Measurements from ENCODE around the gene GNPTG.

DNA sequence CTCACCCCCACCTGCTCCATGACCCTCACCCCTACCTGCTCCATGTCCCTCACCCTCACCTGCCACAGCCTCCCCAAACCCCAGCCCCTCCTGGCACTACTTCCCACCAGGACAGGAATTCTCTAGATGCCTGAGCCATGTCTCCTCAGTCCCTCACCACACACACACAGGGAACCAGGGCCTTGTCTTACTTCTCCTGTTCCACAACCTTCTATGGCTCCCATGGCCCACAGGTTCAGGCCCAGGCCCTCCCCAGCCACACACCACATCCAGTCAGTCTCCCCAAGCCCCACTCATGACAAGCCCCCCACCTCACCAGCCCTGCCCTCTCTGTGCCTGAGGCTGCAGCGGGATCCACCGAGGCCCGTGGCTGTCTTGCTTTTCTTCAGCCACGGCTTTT lies 45.4 kb upstream of the GNPTG start:
- no peak for TF ChIP-seq POLR2AphosphoS5 (IDR thresholded peaks at IDR 0.05)
- TF ChIP-seq, protein P1, sequence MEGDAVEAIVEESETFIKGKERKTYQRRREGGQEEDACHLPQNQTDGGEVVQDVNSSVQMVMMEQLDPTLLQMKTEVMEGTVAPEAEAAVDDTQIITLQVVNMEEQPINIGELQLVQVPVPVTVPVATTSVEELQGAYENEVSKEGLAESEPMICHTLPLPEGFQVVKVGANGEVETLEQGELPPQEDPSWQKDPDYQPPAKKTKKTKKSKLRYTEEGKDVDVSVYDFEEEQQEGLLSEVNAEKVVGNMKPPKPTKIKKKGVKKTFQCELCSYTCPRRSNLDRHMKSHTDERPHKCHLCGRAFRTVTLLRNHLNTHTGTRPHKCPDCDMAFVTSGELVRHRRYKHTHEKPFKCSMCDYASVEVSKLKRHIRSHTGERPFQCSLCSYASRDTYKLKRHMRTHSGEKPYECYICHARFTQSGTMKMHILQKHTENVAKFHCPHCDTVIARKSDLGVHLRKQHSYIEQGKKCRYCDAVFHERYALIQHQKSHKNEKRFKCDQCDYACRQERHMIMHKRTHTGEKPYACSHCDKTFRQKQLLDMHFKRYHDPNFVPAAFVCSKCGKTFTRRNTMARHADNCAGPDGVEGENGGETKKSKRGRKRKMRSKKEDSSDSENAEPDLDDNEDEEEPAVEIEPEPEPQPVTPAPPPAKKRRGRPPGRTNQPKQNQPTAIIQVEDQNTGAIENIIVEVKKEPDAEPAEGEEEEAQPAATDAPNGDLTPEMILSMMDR (IDR thresholded peaks at IDR 0.05): no peak
